Endodermal cell (in vitro differentiated cells): ENCODE results near the gene CYGB. TPM values are rescaled to one million over a fixed set of nuclear protein-coding genes. Genes with fewer than 3 reads are reported as not detected.
A peak's percentile ranks its signal among the peaks of the same experiment; 100 is the strongest.

Experiments
- DNase-seq: peaks from one replicate; pipeline ENCODE4 v3.0.0-alpha.2; 2017
- H3K27ac ChIP-seq: 2 replicates; pipeline ENCODE4 v1.5.1; 2013; ENCODE audit warnings: mild to moderate bottlenecking, low read depth, low read length, moderate library complexity
- H3K27me3 ChIP-seq: 2 replicates; pipeline ENCODE4 v1.6.1; 2013; ENCODE audit warnings: mild to moderate bottlenecking, low read length, moderate library complexity; ENCODE audit not compliant: insufficient read depth, control insufficient read depth, poor library complexity, severe bottlenecking
- H3K36me3 ChIP-seq: 2 replicates; pipeline ENCODE4 v1.7.0; 2013; ENCODE audit warnings: mild to moderate bottlenecking, low read length, moderate library complexity; ENCODE audit not compliant: control insufficient read depth, insufficient read depth
- H3K4me1 ChIP-seq: one replicate; pipeline ENCODE4 v1.7.0; 2013; ENCODE audit warnings: low read length; ENCODE audit not compliant: control insufficient read depth, insufficient read depth
- H3K4me3 ChIP-seq: 2 replicates; pipeline ENCODE4 v1.5.1; 2013; ENCODE audit warnings: mild to moderate bottlenecking, low read length, moderate library complexity
- H3K9ac ChIP-seq: 2 replicates; pipeline ENCODE4 v1.6.1; 2013; ENCODE audit warnings: mild to moderate bottlenecking, low read length, moderate library complexity; ENCODE audit not compliant: poor library complexity, severe bottlenecking; ENCODE audit errors: extremely low read depth
- H3K9me3 ChIP-seq: 2 replicates; pipeline ENCODE4 v1.6.1; 2013; ENCODE audit warnings: mild to moderate bottlenecking, low read length, moderate library complexity; ENCODE audit not compliant: control insufficient read depth
- H3K27ac Mint-ChIP-seq: 2 replicates; pipeline ENCODE4 v1.8.0; 2020; ENCODE audit warnings: mixed read lengths
- H3K27me3 Mint-ChIP-seq: 2 replicates; pipeline ENCODE4 v1.8.0; 2021; ENCODE audit warnings: mild to moderate bottlenecking, mixed read lengths; ENCODE audit not compliant: insufficient read depth
- H3K36me3 Mint-ChIP-seq: 2 replicates; pipeline ENCODE4 v1.8.0; 2020; ENCODE audit warnings: low read depth, mixed read lengths
- H3K4me1 Mint-ChIP-seq: 2 replicates; pipeline ENCODE4 v1.8.0; 2020; ENCODE audit warnings: mixed read lengths
- H3K4me3 Mint-ChIP-seq: 2 replicates; pipeline ENCODE4 v1.8.0; 2020; ENCODE audit warnings: mild to moderate bottlenecking, moderate library complexity, mixed read lengths
- H3K9me3 Mint-ChIP-seq: 2 replicates; pipeline ENCODE4 v1.8.0; 2020; ENCODE audit warnings: mild to moderate bottlenecking, mixed read lengths
- CTCF ChIP-seq: fragments of 200-600 bp; sonication (generic); conservative IDR thresholded peaks from 2 replicates; pipeline ENCODE4 v1.5.0; 2021; ENCODE audit warnings: antibody characterized with exemption, mild to moderate bottlenecking
- WGBS, 2 experiments: methylation state at CpG; one replicate each; pipeline versions ENCODE4 v1.1.5 to v1.1.7; 2013; ENCODE audit warnings: missing lambda C conversion rate in 2 of 2, mixed read lengths in 1 of 2; ENCODE audit not compliant: insufficient coverage in 1 of 2, insufficient read length in 1 of 2; 5-methylcytosine and 5-hydroxymethylcytosine counted together
- total RNA-seq, 2 donors: library from RNA; stranded (reverse); fragmentation: NEBNext Ultra II Directional in 1 of 2; extraction: Animal tissue kit (Norgen Biotek cat#: 25700) in 1 of 2; gene quantifications; 2 replicates in 1 of 2; 3 replicates in 1 of 2; pipeline ENCODE4 v1.2.1, GENCODE V29; 2021

Gene CYGB
- total RNA-seq, 2 donors from 2014 or later, result 2.0 to 3.4 TPM

GRCh38 chr17:76551685-76552084 lies 14.2 kb upstream of the CYGB start:
- no peak for TF ChIP-seq CTCF
- Histone ChIP-seq H3K4me1 (no peaks in the 10 kb centered on the region), H3K9ac (no peak overlapping the region), H3K4me3 (no peak overlapping the region), H3K36me3 (no peaks in the 10 kb centered on the region), H3K27ac (no peak overlapping the region), H3K9me3 (no peaks in the 10 kb centered on the region), H3K27me3 (no peaks in the 10 kb centered on the region)
- no peaks in the 10 kb centered on the region for H3K27me3 Mint-ChIP-seq
- H3K36me3 Mint-ChIP-seq, result no peaks in the 10 kb centered on the region
- WGBS, 2 experiments, result 90 to 100% methylated on average over 3 to 4 of the region's 4 CpGs
- no peak for DNase-seq
- H3K4me1 Mint-ChIP-seq, result peaks cover 7% of the 10 kb centered on the region
- H3K4me3 Mint-ChIP-seq, result no peak overlapping the region
- H3K9me3 Mint-ChIP-seq, result no peaks in the 10 kb centered on the region
- no peak overlapping the region for H3K27ac Mint-ChIP-seq

- Mint-ChIP-seq H3K36me3 (no peaks in the 10 kb centered on the region), H3K27me3 (peaks cover 1% of the 10 kb centered on the region), H3K27ac (no peak overlapping the region), H3K4me1 (peaks cover 14% of the 10 kb centered on the region), H3K4me3 (no peak overlapping the region), H3K9me3 (no peaks in the 10 kb centered on the region)
- no peaks in the 10 kb centered on the region for H3K36me3 ChIP-seq
- H3K4me1 ChIP-seq, result no peaks in the 10 kb centered on the region
- no peaks in the 10 kb centered on the region for H3K27me3 ChIP-seq
- H3K9me3 ChIP-seq, result no peaks in the 10 kb centered on the region
- no peak overlapping the region for H3K4me3 ChIP-seq
- peak; percentile 56 for DNase-seq
- H3K27ac ChIP-seq, result no peak overlapping the region
- WGBS, 2 experiments, result 86 to 89% methylated on average over 13 to 15 of the region's 15 CpGs
- TF ChIP-seq CTCF, result no peak
- no peak overlapping the region for H3K9ac ChIP-seq
Observed at GRCh38 chr17:76550712-76551615, 13.5 kb upstream of the CYGB start.

- Mint-ChIP-seq H3K27ac (no peak overlapping the region), H3K27me3 (peaks cover 1% of the 10 kb centered on the region), H3K4me1 (peaks cover 18% of the 10 kb centered on the region), H3K9me3 (no peaks in the 10 kb centered on the region), H3K36me3 (no peaks in the 10 kb centered on the region), H3K4me3 (no peak overlapping the region)
- no peak overlapping the region for H3K9ac ChIP-seq
- DNase-seq, result no peak
- no peak overlapping the region for H3K4me3 ChIP-seq
- no peak for TF ChIP-seq CTCF
- no peaks in the 10 kb centered on the region for H3K36me3 ChIP-seq
- no peaks in the 10 kb centered on the region for H3K27me3 ChIP-seq
- WGBS, 2 experiments, result 84 to 91% methylated on average over 4 to 5 of the region's 7 CpGs
- H3K9me3 ChIP-seq, result no peaks in the 10 kb centered on the region
- no peak overlapping the region for H3K27ac ChIP-seq
- peaks cover 2% of the 10 kb centered on the region for H3K4me1 ChIP-seq
Observed at GRCh38 chr17:76549539-76549938, 12.0 kb upstream of the CYGB start.
